HepG2 (cell line): ENCODE data around the gene ASPRV1. TPM values are rescaled to one million over a fixed set of nuclear protein-coding genes. Genes with fewer than 3 reads are reported as not detected.

ENCODE experiments used
- ATAC-seq: fragments of 200-7000 bp; cut with Tn5 transposase; 3 replicates; pipeline ENCODE4 v1.9.1; 2020; ENCODE audit warnings: mild to moderate bottlenecking, moderate library complexity
- BruUV-seq: library from RNA; stranded (reverse); fragments of 400-500 nt; replicated peaks from 2 replicates; lab custom pipeline; 2021; lab: Mats Ljungman, UMichigan
- CTCF ChIA-PET: fragments of 300-600 bp; formaldehyde crosslinking; extraction: SDS; loops from one replicate; lab custom pipeline; 2021; ENCODE audit warnings: low total read pairs, inconsistent platforms, low intra/inter-chr PET ratio; lab: Yijun Ruan, JAX
- POLR2A ChIA-PET: fragments of 350-600 bp; sonication (Branson Sonifier 250); formaldehyde crosslinking; loops from one replicate; lab custom pipeline; 2020; ENCODE audit warnings: antibody characterized with exemption, inconsistent platforms; lab: Yijun Ruan, JAX
- DNase-seq: peaks from one replicate; pipeline ENCODE4 v3.0.0-alpha.2; 2015; ENCODE audit warnings: low spot score
- FAIRE-seq: peaks from 3 replicates; lab custom pipeline; 2011; peaks lifted over from hg19 to GRCh38; lab: Jason Lieb, UNC
- H2AFZ ChIP-seq: one replicate; pipeline ENCODE4 v1.6.1; 2011; ENCODE audit warnings: low read length, inconsistent platforms
- H3K27ac ChIP-seq: fragments of 300-600 bp; 3 replicates; pipeline ENCODE4 v1.8.0; 2011; ENCODE audit warnings: mixed run types, mild to moderate bottlenecking, mixed read lengths, low read length, inconsistent platforms; ENCODE audit not compliant: insufficient read depth; ENCODE audit errors: extremely low read length
- H3K27me3 ChIP-seq, 2 experiments: fragments of 200-600 bp in 1 of 2; 2 replicates in 1 of 2; 3 replicates in 1 of 2; pipeline versions ENCODE4 v1.6.0 to v1.8.0; 2011; ENCODE audit warnings: low read length in 2 of 2, mild to moderate bottlenecking in 2 of 2, moderate library complexity in 2 of 2, inconsistent platforms in 1 of 2; ENCODE audit not compliant: insufficient read depth in 2 of 2, control insufficient read depth in 1 of 2
- H3K36me3 ChIP-seq, 2 experiments: fragments of 200-600 bp in 1 of 2; replicated peaks in 1 of 2; 2 replicates in 1 of 2; 3 replicates in 1 of 2; pipeline versions ENCODE4 v1.5.1 to v1.8.0; 2011; ENCODE audit warnings: low read length in 2 of 2, inconsistent platforms in 1 of 2; ENCODE audit not compliant: insufficient read depth in 2 of 2, control insufficient read depth in 1 of 2
- H3K4me1 ChIP-seq: 2 replicates; pipeline ENCODE4 v1.5.1; 2012; ENCODE audit warnings: low read length, inconsistent platforms; ENCODE audit not compliant: insufficient read depth
- H3K4me2 ChIP-seq: 2 replicates; pipeline ENCODE4 v1.6.0; 2011; ENCODE audit warnings: low read depth, low read length, inconsistent platforms
- H3K4me3 ChIP-seq, 3 experiments: fragments of 200-600 bp in 1 of 3; sonication (generic), shearing (Covaris generic) in 1 of 3; replicated peaks in 1 of 3; 2 replicates each; pipeline ENCODE4 v1.5.1; 2011 to 2016; ENCODE audit warnings: low read length in 3 of 3, inconsistent platforms in 2 of 3, low read depth in 2 of 3, mild to moderate bottlenecking in 2 of 3, control low read depth in 1 of 3, mixed read lengths in 1 of 3; ENCODE audit not compliant: insufficient read depth in 1 of 3
- H3K79me2 ChIP-seq: one replicate; pipeline ENCODE4 v1.6.1; 2011; ENCODE audit warnings: low read length, inconsistent platforms; ENCODE audit not compliant: insufficient read depth
- H3K9ac ChIP-seq: 2 replicates; pipeline ENCODE4 v1.6.0; 2011; ENCODE audit warnings: mild to moderate bottlenecking, low read depth, low read length, inconsistent platforms; ENCODE audit not compliant: insufficient read depth
- H3K9me3 ChIP-seq: 2 replicates; pipeline ENCODE4 v1.5.1; 2012; ENCODE audit warnings: mild to moderate bottlenecking, low read length
- H4K20me1 ChIP-seq: 2 replicates; pipeline ENCODE4 v1.6.0; 2011; ENCODE audit warnings: inconsistent platforms, mild to moderate bottlenecking, low read length, moderate library complexity; ENCODE audit not compliant: insufficient read depth
- MIER2 ChIP-seq: IDR thresholded peaks from 2 replicates; pipeline ENCODE4 v1.6.1; 2016; ENCODE audit warnings: missing biosample characterization, missing genetic modification reagents
- WGBS: methylation state at CpG from one replicate; pipeline ENCODE4 v1.1.6; 2017; ENCODE audit warnings: low lambda C conversion rate; 5-methylcytosine and 5-hydroxymethylcytosine counted together
- in situ Hi-C: cut with HindIII; loops from 2 replicates; pipeline ENCODE4 v1.10.0; 2017; ENCODE audit warnings: low pct_unique_long_range_greater_than_20kb; ENCODE audit not compliant: extremely low pct_ligation_motif_present
- intact Hi-C: fragments of 100-400 bp; cut with micrococcal nuclease; formaldehyde crosslinking; loops from one replicate; pipeline ENCODE4 v1.10.0; 2022; ENCODE audit not compliant: unreplicated experiment
- polyA plus RNA-seq, 8 experiments: library from polyadenylated mRNA; depleted of rRNA in 3 of 8; stranded (reverse) in 7 of 8; unstranded in 1 of 8; fragments of >200 nt; fragmentation: Illumina TruSeq in 4 of 8; extraction: Trizol in 4 of 8; gene quantifications; 2 replicates each; pipeline versions ENCODE4 v1.2.1 to v1.2.3, GENCODE V29; 2011 to 2016; ENCODE audit warnings: low read depth in 4 of 8, missing spikeins in 1 of 8, mixed read lengths in 1 of 8; ENCODE audit not compliant: insufficient read depth in 1 of 8
- total RNA-seq, 5 experiments: library from RNA; depleted of rRNA; stranded (reverse); fragments of >200 nt; fragmentation: Illumina TruSeq; extraction: Trizol; gene quantifications; 2 replicates each; pipeline ENCODE4 v1.2.3, GENCODE V29; 2016; ENCODE audit warnings: low read depth in 1 of 5
- TF ChIP-seq, protein P1 (sequence below): sonication (generic); formaldehyde crosslinking; IDR thresholded peaks from 2 replicates; pipeline ENCODE4 v1.5.1; 2020; ENCODE audit warnings: mild to moderate bottlenecking, missing genetic modification reagents, moderate library complexity

The ASPRV1 gene
- total and polyA plus RNA-seq, 2 of the 13 experiments (the other 11 are each of a cell fraction or from before 2014, with no cell fraction given): 0.40 to 0.48 TPM

DNA sequence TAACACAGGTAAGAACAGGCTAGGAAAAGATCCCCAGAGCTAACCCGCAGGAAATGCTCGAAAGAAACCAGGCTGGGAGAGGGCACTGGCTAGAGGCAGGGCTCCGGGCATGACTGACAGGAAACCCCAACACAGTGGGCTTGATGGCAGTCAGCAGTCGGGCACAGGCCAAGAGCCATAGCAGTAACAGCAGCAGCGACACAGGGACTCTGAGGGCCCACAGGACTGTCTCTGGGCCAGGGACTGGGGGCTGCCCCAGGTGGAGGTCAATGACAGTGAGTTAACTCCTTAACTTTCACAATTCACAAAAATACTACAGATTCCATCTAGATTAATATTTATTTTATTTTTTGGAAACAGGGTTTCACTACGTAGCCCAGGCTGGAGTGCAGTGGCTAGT, 37.3 kb upstream of the ASPRV1 start:
- ChIA-PET CTCF (no interaction called here), POLR2A (interaction anchor here (1.8 kb wide), 1 partner anchor 84 kb away, joined by 6 read pairs; the partner anchor contains the start of gene MXD1)
- BruUV-seq: no TSS peak
- H3K9me3 ChIP-seq: no peaks in the 10 kb centered on the region
- TF ChIP-seq, protein P1, sequence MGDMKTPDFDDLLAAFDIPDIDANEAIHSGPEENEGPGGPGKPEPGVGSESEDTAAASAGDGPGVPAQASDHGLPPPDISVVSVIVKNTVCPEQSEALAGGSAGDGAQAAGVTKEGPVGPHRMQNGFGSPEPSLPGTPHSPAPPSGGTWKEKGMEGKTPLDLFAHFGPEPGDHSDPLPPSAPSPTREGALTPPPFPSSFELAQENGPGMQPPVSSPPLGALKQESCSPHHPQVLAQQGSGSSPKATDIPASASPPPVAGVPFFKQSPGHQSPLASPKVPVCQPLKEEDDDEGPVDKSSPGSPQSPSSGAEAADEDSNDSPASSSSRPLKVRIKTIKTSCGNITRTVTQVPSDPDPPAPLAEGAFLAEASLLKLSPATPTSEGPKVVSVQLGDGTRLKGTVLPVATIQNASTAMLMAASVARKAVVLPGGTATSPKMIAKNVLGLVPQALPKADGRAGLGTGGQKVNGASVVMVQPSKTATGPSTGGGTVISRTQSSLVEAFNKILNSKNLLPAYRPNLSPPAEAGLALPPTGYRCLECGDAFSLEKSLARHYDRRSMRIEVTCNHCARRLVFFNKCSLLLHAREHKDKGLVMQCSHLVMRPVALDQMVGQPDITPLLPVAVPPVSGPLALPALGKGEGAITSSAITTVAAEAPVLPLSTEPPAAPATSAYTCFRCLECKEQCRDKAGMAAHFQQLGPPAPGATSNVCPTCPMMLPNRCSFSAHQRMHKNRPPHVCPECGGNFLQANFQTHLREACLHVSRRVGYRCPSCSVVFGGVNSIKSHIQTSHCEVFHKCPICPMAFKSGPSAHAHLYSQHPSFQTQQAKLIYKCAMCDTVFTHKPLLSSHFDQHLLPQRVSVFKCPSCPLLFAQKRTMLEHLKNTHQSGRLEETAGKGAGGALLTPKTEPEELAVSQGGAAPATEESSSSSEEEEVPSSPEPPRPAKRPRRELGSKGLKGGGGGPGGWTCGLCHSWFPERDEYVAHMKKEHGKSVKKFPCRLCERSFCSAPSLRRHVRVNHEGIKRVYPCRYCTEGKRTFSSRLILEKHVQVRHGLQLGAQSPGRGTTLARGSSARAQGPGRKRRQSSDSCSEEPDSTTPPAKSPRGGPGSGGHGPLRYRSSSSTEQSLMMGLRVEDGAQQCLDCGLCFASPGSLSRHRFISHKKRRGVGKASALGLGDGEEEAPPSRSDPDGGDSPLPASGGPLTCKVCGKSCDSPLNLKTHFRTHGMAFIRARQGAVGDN (CRISPR knock-in tag): peak; percentile 3; the same call in 1 of the 2 replicates
- no peak for TF ChIP-seq MIER2 (CRISPR knock-in tag)
- no peak for FAIRE-seq
- no peak for ATAC-seq
- no peak for DNase-seq
- no peaks in the 10 kb centered on the region for H3K36me3 ChIP-seq
- WGBS: 95% methylated on average over 6 of the region's 6 CpGs
- H2AFZ ChIP-seq: no peak overlapping the region
- no peak overlapping the region for H3K4me3 ChIP-seq
- intact Hi-C loops: no loop called here
- no peaks in the 10 kb centered on the region for H4K20me1 ChIP-seq
- no peak overlapping the region for H3K27ac ChIP-seq
- no peaks in the 10 kb centered on the region for H3K79me2 ChIP-seq
- in situ Hi-C loops: no loop called here
- H3K27me3 ChIP-seq: no peaks in the 10 kb centered on the region
- no peak overlapping the region for H3K4me2 ChIP-seq
- no peak overlapping the region for H3K9ac ChIP-seq
- peaks cover 12% of the 10 kb centered on the region for H3K4me1 ChIP-seq
